GM18505 (cell line): Measurements from ENCODE around the gene GNAI2.
A peak's percentile ranks its signal among the peaks of the same experiment; 100 is the strongest.

Experiments used
- ATAC-seq: cut with Tn5 transposase; IDR thresholded peaks from one replicate; pipeline ENCODE4 v1.9.1; 2021; ENCODE audit not compliant: unreplicated experiment
- POLR2A ChIP-seq: IDR thresholded peaks from 4 replicates; pipeline ENCODE4 v1.6.1; 2011; ENCODE audit warnings: borderline replicate concordance; ENCODE audit not compliant: insufficient read depth, insufficient read length; ENCODE audit errors: extremely low read depth

Gene GNAI2

DNA sequence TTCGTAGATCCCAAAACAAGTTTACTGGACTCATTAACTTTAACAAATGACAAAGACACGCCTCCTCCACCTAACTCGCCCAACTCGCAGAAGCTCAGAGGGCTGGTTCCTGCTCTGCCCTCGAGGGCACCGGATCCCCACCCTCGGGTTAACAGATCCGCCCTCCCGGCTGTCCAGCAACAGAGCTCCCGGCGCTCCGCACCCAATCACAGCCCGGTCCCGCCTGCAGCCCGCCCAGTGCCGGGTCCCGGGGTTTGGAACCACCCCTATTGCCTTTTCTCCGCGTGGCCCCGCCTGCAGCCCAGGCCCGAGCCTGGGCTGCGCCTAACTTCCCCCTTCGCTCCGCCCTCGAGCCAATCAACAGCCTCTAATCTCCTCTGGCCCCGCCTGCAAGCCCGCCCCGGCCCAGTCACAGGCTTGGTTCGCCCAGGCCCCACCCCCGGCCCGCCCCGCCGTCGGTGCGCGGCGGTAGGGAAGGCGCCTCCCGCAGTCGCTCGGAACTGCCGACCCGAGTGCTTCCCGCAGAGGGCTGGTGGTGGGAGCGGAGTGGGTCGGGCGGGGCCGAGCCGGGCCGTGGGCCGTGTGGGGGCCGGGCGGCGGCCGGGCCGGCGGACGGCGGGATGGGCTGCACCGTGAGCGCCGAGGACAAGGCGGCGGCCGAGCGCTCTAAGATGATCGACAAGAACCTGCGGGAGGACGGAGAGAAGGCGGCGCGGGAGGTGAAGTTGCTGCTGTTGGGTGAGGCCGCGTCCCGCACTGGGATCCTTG lies at the start of gene GNAI2:
TSS of gene GNAI2 (plus strand) at position 489 of the 768 bp plus-strand sequence. CDS start at position 621, 132 bp downstream.
- ATAC-seq: peak; percentile 91
- peak; percentile 97 for TF ChIP-seq POLR2A

DNA sequence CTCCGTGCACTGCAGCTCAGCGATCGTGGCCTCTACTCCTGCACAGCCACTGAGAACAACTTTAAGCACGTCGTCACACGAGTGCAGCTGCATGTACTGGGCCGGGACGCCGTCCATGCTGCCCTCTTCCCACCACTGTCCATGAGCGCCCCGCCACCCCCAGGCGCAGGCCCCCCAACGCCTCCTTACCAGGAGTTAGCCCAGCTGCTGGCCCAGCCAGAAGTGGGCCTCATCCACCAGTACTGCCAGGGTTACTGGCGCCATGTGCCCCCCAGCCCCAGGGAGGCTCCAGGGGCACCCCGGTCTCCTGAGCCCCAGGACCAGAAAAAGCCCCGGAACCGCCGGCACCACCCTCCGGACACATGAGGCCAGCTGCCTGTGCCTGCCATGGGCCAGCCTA lies 48.3 kb upstream of the GNAI2 start:
- no peak for ATAC-seq
- TF ChIP-seq POLR2A: no peak

DNA sequence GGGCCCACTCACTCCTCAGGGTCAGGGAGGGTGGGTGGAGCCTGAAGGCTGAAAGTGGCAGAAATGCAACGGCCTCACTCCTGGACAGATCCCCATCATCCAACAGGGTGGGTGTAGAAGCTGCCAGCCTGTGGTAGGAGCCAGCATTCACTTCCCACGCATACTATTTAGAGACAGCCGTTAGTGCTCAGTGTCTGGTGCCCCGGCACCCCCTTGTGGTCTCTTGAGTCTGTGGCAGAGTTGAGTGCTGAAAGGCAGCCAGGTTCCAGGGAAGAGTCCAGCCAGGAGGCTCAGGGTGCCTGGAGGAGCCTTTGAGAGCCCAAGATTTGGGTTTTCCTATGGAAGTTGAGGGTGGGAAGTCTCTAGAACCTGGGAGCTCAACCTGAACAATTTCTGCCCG lies 46.7 kb upstream of the GNAI2 start:
- no peak for TF ChIP-seq POLR2A
- ATAC-seq: no peak

DNA sequence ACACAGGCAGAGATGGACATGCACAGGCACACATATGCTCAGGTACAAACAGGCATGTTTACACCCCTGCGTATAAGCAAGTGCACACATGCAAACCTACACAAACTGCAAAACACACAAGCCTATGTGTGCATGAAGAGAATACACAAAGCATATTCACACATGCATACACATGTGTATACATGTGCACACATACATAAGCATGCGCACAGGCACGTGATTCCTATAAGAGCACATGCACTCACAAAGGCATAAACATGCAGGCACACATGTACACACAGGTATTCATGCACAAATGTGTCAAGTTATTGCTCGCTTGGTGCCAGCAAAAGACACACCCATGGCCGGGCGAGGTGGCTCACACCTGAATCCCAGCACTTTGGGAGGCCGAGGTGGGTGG lies 46.0 kb upstream of the GNAI2 start:
- TF ChIP-seq POLR2A: no peak

DNA sequence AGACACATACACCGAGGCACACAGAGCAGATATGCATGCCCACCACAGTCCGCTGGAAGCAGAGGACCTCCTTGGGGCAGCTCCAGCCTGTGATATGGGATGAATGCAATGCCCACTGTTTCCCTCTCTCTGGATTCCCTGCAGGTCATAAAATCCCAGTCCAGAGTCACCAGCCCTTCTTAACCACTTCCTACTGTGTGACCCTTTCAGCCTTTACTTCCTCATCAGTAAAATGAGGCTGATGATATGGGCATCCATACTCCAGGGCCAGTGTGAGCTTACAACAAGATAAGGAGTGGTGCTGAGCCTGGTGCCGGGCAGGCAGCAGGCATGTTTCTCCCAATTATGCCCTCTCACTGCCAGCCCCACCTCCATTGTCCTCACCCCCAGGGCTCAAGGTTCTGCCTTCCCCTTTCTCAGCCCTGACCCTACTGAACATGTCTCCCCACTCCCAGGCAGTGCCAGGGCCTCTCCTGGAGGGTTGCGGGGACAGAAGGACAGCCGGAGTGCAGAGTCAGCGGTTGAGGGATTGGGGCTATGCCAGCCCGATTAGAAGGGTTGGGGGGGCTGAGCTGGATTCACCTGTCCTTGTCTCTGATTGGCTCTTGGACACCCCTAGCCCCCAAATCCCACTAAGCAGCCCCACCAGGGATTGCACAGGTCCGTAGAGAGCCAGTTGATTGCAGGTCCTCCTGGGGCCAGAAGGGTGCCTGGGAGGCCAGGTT lies 44.9 kb upstream of the GNAI2 start, which contains the start of gene GNAT1:
TSS of gene GNAT1 (plus strand) at position 675 of the 725 bp plus-strand sequence. CDS start 116 bp downstream, outside the sequence.
- no peak for ATAC-seq
- TF ChIP-seq POLR2A: no peak

More for the DNA sequence above, 46.0 kb upstream of the GNAI2 start:
- ATAC-seq: no peak

DNA sequence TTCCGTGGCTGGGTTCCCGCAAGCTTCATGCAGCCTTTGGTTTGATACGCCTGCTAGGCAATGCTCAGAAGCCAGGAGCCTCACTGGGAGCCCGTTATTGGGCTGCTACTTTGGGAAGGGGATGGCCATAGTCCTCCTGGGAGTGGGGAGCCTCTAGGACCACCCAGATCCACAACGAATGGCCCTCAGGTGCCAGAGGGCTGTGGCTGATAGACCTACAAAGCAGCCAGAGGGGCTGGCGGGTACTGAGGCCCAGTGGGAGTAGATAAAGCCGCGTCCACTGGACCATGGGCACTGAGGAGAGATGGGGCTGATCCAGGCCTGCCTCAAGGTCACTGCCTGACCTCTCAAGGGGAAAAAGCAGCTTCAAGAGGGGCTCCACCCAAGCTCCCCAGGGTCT lies 43.9 kb upstream of the GNAI2 start:
- TF ChIP-seq POLR2A: no peak
- ATAC-seq: no peak

DNA sequence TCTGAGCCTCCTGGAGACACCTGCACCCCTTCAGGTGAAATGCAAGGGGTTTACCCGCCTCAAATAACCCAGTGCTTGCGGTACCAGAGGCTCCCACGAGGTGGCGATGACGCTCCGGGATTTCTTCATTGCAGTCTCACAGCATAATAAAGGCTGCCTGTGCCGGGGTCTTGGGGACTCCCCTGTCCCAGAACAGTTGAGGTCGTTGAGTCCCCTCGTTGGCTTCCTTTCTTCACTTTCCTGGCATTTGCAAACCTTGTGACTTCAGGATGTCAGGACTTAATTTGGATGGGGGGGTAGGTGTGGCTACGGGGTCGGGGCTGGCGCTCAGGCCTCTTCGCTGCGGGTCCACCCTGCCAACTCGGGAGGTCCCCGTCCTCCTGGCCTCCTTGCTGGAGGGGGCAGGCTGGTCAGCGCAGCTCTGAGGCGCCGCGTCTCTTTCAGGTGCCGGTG lies 43.3 kb upstream of the GNAI2 start:
- no peak for ATAC-seq
- TF ChIP-seq POLR2A: no peak

DNA sequence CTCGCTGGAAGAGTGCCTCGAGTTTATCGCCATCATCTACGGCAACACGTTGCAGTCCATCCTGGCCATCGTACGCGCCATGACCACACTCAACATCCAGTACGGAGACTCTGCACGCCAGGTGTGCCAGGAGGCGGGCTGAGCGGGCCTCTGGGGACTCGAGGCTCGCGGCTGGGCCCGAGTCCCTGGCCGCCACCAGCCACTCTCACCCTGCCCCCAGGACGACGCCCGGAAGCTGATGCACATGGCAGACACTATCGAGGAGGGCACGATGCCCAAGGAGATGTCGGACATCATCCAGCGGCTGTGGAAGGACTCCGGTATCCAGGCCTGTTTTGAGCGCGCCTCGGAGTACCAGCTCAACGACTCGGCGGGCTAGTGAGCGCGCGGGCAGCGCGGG lies 42.7 kb upstream of the GNAI2 start:
- ATAC-seq: no peak

DNA sequence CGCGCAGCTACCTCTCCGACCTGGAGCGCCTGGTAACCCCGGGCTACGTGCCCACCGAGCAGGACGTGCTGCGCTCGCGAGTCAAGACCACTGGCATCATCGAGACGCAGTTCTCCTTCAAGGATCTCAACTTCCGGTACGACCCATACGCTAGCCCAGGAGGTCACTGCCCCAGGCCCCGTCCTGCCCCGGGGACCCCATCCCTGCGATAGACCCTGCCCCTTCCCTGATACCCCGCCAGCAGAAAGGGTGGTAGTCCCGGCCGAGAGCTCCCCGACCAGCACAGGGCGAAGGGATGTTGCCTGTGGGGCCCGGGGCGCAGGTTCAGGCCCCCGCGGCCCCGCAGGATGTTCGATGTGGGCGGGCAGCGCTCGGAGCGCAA lies 42.3 kb upstream of the GNAI2 start:
- no peak for TF ChIP-seq POLR2A
- ATAC-seq: no peak

More for the DNA sequence above, 42.7 kb upstream of the GNAI2 start:
- no peak for TF ChIP-seq POLR2A

DNA sequence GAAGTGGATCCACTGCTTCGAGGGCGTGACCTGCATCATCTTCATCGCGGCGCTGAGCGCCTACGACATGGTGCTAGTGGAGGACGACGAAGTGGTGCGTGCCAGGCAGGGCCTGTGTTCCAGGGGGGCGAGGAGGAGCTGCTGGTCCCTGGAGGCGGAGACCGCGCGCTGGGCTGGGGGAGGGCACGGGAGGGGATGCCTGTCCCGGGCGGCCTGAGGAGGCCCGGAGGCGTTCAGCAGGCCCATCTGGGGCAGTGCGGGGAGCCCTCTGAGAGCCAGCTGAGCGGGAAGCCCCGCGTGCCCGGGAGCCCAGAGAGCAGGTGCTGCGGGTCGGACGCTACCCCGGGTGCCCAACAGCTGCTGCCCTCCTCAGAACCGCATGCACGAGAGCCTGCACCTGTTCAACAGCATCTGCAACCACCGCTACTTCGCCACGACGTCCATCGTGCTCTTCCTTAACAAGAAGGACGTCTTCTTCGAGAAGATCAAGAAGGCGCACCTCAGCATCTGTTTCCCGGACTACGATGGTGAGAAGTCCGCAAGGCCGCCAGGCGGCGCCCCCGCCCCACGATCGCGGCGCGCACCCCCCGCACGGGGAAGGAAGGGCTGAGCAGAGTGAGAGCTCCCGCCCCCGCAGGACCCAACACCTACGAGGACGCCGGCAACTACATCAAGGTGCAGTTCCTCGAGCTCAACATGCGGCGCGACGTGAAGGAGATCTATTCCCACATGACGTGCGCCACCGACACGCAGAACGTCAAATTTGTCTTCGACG lies 41.7 kb upstream of the GNAI2 start:
- peak; percentile 46 for ATAC-seq

DNA sequence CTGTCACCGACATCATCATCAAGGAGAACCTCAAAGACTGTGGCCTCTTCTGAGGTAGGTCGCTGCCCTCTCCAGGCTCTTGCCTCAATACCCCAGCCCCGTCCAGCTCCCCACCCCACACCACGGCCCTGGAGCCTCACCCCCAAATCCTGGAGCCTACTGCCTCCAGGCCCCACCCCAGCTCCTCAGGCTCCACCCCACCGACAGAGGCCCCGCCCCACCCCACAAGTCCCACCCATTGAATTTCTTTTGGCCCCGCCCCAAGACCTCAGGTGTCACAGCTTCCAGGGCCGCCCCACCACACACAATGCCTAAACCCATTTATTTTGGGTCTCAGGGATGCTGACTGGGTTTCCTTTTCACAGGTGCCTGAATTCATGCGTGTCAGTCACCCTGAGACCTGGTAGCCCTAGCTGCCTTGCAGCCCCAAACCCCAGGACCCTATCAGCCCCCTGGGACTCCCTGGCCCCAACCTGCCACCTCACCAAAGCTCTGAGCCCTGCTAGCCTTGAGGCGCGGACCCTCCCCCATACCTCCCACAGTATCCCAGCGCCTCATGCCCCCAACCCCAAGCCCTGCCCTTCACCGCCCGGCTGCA lies 41.0 kb upstream of the GNAI2 start:
- no peak for ATAC-seq
- no peak for TF ChIP-seq POLR2A

More for the DNA sequence above, 41.7 kb upstream of the GNAI2 start:
- no peak for TF ChIP-seq POLR2A

DNA sequence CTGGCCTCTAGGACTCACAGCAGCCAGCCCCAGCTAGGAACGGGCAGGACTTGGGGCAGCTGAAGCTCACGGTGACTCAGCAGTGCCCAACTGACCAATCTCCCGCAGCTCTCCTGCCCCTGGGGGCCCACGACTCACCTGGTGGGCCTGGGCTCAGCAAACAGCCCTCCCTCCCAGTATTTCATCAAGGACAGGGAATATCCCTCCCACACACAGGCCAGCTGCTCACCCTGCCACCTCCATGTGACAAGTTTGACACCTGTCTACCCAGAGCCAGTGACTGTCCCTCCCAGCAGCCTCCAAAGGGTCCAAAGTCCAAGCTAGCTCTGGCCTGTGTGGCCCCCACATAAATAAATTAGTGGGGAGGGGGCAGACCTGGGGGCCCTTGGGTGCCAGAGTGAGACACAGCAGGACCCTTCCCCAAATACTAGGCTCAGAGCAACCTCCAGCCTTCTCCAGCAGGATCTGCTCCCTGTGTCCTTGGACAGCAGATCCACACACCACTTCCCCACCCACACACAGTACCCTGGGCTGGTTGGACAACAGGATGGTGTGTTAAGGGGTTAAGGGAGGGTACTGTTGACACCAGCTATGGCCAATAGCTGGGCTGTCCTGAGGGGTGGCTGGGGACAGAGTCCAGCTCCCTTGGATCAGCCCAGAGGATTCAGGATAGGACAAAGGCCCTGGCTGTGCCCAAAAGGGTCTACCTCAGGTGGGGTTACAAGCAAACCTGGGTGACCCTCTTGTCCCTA lies 40.3 kb upstream of the GNAI2 start:
- TF ChIP-seq POLR2A: no peak
- no peak for ATAC-seq
